Measurements from ENCODE around the gene SALL4. TPM values are rescaled to one million over a fixed set of nuclear protein-coding genes. Genes with fewer than 3 reads are reported as not detected.

The SALL4 gene
- total RNA-seq, 4 donors from 2014 or later: 0.14 TPM; not detected in 3

DNA sequence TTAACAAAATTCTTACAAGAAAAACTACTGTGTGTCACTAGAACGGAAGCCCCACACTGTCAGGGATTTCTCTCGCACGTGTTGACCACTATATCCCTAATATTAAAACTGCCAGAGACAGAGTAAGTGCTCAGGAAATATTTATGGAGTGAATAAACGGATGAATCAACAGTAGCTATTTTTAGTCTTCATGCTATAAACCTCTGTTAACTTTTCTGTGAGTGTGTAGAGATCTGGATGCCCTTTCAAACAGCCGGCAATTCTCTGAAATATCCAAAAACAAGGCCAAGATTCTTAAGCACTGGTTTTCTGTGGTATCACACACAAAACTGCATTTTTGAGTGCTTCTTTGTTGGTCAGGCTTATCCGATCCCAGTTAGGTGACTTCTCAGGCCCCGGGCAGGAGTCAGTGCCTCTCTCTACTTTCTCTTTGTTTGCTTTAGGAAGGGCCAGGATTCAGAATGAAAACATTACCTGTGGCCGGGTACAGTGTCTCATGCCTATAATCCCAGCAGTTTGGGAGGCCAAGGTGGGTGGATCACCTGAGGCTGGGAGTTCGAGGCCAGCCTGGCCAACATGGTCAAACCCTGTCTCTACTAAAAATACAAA, 49.9 kb downstream of the SALL4 start:
- 18 to 28% methylated on average over 8 to 9 of the region's 9 CpGs for WGBS, 2 donors (ENCODE audit: low coverage in 1 of 2)
- no peaks in the 10 kb centered on the region for H3K9me3 ChIP-seq
- DNase-seq: no peak
- H3K27ac ChIP-seq: peak overlapping the region; percentile 73 to 82 (median 78)
- H3K27me3 ChIP-seq: no peaks in the 10 kb centered on the region
- intact Hi-C loops (cut with DNase I; ENCODE audit: low total_unique reads) (no loop called here), in situ Hi-C loops (cut with MboI; ENCODE audit: low pct_ligation_motif_present in 1 of 4, low pct_unique_long_range_greater_than_20kb in 1 of 4, low sequenced_read_pairs in 3 of 4) (no loop called here)
- H3K4me1 ChIP-seq: peaks cover 23 to 53% (median 33%) of the 10 kb centered on the region in 4 donors
- H3K36me3 ChIP-seq: no peaks in the 10 kb centered on the region
- H3K4me3 ChIP-seq: no peak overlapping the region
- TF ChIP-seq, protein P1, sequence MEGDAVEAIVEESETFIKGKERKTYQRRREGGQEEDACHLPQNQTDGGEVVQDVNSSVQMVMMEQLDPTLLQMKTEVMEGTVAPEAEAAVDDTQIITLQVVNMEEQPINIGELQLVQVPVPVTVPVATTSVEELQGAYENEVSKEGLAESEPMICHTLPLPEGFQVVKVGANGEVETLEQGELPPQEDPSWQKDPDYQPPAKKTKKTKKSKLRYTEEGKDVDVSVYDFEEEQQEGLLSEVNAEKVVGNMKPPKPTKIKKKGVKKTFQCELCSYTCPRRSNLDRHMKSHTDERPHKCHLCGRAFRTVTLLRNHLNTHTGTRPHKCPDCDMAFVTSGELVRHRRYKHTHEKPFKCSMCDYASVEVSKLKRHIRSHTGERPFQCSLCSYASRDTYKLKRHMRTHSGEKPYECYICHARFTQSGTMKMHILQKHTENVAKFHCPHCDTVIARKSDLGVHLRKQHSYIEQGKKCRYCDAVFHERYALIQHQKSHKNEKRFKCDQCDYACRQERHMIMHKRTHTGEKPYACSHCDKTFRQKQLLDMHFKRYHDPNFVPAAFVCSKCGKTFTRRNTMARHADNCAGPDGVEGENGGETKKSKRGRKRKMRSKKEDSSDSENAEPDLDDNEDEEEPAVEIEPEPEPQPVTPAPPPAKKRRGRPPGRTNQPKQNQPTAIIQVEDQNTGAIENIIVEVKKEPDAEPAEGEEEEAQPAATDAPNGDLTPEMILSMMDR (IDR thresholded peaks at IDR 0.05): no peak
- peak in 1 of 3 donors; percentile 58 for TF ChIP-seq POLR2AphosphoS5 (IDR thresholded peaks at IDR 0.05)
- no peak for TF ChIP-seq POLR2A (IDR thresholded peaks at IDR 0.05)
- TF ChIP-seq EP300 (IDR thresholded peaks at IDR 0.05; ENCODE audit: low read depth): no peak

DNA sequence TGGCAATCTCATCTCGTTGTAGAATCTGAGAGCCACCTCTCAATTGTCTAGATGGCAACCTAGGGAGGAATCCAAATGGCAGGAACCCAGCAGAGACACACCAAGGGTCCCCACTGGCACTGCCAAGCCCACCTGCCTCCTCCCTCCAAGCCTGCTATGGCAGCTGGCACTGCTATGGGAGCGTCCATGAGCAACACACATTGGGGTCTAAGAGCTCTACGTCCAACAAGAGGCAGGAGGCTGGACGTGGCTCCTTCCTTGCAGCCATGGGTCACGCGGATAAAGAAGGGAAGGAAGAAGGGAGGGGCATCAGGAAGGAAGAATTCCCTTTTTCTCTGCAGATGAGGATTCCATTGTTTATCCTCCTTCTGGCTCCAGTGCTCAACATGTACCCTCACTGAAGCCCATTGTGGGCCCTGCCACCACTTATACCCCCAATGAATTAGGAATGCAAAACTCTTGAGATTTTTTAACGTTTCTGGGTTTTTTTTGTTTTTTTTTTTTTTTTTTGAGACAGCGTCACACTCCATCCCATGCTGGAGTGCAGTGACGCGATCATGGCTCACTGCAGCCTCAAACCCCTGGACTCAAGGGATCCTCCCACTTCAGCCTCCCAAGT, 51.4 kb downstream of the SALL4 start:
- peak overlapping the region; percentile 78 to 82 (median 79) for H3K27ac ChIP-seq
- in situ Hi-C loops (cut with MboI; ENCODE audit: low pct_ligation_motif_present in 1 of 4, low pct_unique_long_range_greater_than_20kb in 1 of 4, low sequenced_read_pairs in 3 of 4): no loop called here
- no peak for TF ChIP-seq POLR2AphosphoS5 (IDR thresholded peaks at IDR 0.05)
- no peak for TF ChIP-seq POLR2A (IDR thresholded peaks at IDR 0.05)
- TF ChIP-seq EP300 (IDR thresholded peaks at IDR 0.05; ENCODE audit: low read depth): no peak
- TF ChIP-seq, protein P1 (IDR thresholded peaks at IDR 0.05): no peak

DNA sequence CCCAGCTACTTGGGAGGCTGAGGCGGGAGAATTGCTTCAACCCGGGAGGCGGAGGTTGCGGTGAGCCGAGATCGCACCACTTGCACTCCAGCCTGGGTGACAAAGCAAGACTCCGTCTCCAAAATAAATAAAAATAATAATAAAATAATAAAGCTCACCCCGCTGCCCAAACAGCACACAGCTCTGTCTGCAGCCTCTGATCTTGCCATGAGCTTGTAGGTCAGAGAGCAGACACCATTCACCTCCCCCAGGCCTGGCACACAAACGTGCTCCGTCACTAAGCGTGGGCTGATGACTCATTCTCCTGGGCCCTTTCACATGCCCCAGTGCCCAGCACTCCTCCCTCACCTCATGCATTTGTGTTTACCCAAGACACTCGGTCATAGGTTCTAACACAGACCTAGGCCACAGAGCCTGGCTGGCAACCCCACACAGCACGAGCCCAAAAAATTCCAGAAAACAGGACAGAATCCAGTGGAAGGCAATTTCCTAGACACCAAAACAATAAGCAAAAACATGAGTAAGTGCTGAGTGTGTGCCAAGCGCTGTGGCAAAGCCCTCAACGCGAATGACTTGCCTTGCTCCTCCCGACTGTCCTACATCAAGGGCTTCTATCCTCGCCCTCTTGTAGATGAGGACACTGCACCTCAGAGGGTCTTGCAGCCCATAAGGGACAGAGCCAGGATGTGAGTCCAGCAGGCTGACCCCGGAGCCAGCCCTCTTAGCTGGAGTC, 52.1 kb downstream of the SALL4 start:
- in situ Hi-C loops (cut with MboI; ENCODE audit: low pct_ligation_motif_present in 1 of 4, low pct_unique_long_range_greater_than_20kb in 1 of 4, low sequenced_read_pairs in 3 of 4): no loop called here
- peak; percentile 89 for DNase-seq
- Histone ChIP-seq H3K9me3 (no peaks in the 10 kb centered on the region), H3K4me3 (no peak overlapping the region), H3K36me3 (no peaks in the 10 kb centered on the region), H3K27me3 (no peaks in the 10 kb centered on the region), H3K27ac (peak overlapping the region; percentile 78 to 82 (median 79)), H3K4me1 (peaks cover 23 to 56% (median 33%) of the 10 kb centered on the region in 4 donors)
- TF ChIP-seq EP300 (IDR thresholded peaks at IDR 0.05; ENCODE audit: low read depth) (no peak), POLR2A (IDR thresholded peaks at IDR 0.05) (no peak), POLR2AphosphoS5 (IDR thresholded peaks at IDR 0.05) (peak; percentile 68 to 81 (median 72))
- TF ChIP-seq, protein P1 (IDR thresholded peaks at IDR 0.05): no peak
- intact Hi-C loops (cut with DNase I; ENCODE audit: low total_unique reads): no loop called here
- 25 to 49% methylated on average over 9 to 19 of the region's 19 CpGs for whole genome bisulfite sequencing, 2 donors (ENCODE audit: low coverage in 1 of 2)

More for the DNA sequence above, 51.4 kb downstream of the SALL4 start:
- no peak for DNase-seq
- Histone ChIP-seq H3K9me3 (no peaks in the 10 kb centered on the region), H3K27me3 (no peaks in the 10 kb centered on the region), H3K4me1 (peaks cover 23 to 55% (median 33%) of the 10 kb centered on the region in 4 donors), H3K4me3 (no peak overlapping the region), H3K36me3 (no peaks in the 10 kb centered on the region)
- 86 to 93% methylated on average over 7 to 10 of the region's 10 CpGs for WGBS, 2 donors (ENCODE audit: low coverage in 1 of 2)
- intact Hi-C loops (cut with DNase I; ENCODE audit: low total_unique reads): no loop called here

DNA sequence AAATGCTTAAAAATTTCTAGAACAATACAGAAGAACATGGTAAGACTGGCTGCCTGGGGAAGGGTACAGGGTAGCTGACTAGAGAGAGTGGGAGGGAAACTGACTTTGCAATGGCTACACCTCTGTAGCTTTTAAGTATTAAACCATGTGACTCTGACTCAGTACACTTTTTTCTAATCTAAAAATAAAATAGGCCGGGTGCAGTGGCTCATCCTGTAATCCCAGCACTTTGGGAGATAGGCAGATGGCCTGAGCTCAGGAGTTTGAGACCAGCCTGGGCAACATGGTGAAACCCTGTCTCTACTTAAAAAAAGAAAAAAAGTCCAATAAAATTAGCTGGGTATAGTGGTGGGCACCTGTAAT, 52.7 kb downstream of the SALL4 start:
- in situ Hi-C loops (cut with MboI; ENCODE audit: low pct_ligation_motif_present in 1 of 4, low pct_unique_long_range_greater_than_20kb in 1 of 4, low sequenced_read_pairs in 3 of 4): no loop called here
- TF ChIP-seq, protein P1 (IDR thresholded peaks at IDR 0.05): no peak
- TF ChIP-seq POLR2A (IDR thresholded peaks at IDR 0.05) (no peak), EP300 (IDR thresholded peaks at IDR 0.05; ENCODE audit: low read depth) (no peak), POLR2AphosphoS5 (IDR thresholded peaks at IDR 0.05) (no peak)
- WGBS, 2 donors (ENCODE audit: low coverage in 1 of 2): 15% methylated on average over 1 of the region's 1 CpG; no CpG with 5 or more reads in 1 of the 2 donors

More for the DNA sequence above, 52.7 kb downstream of the SALL4 start:
- Histone ChIP-seq H3K27me3 (no peaks in the 10 kb centered on the region), H3K4me3 (no peak overlapping the region), H3K36me3 (no peaks in the 10 kb centered on the region), H3K27ac (peak overlapping the region; percentile 78 to 82 (median 79)), H3K9me3 (no peaks in the 10 kb centered on the region), H3K4me1 (peaks cover 23 to 62% (median 33%) of the 10 kb centered on the region in 4 donors)
- intact Hi-C loops (cut with DNase I; ENCODE audit: low total_unique reads): no loop called here
- no peak for DNase-seq

Measured in transverse colon (tissue), 4 donors.